HUDEP-2 (cell line): ENCODE measurements around the gene LAP3.
"Not testable (repeated sequence)": the region's sequence is repeated elsewhere in the genome, so short reads cannot be mapped to it uniquely, and the experiment has no call there.

Source experiments
- DNase-seq, 76 experiments: peaks; one replicate each; lab custom pipeline; 2025; ENCODE audit not compliant: unreplicated experiment in 76 of 76; lab: John Stamatoyannopoulos, UW

Gene LAP3

GRCh38 chr4:17576932-17577664, at the start of gene LAP3:
TSS of gene LAP3 (plus strand) at chr4:17577198. CDS start at chr4:17577466, 268 bp downstream.
- DNase-seq, result peak; percentile 9 to 98 (median 92)

DNA sequence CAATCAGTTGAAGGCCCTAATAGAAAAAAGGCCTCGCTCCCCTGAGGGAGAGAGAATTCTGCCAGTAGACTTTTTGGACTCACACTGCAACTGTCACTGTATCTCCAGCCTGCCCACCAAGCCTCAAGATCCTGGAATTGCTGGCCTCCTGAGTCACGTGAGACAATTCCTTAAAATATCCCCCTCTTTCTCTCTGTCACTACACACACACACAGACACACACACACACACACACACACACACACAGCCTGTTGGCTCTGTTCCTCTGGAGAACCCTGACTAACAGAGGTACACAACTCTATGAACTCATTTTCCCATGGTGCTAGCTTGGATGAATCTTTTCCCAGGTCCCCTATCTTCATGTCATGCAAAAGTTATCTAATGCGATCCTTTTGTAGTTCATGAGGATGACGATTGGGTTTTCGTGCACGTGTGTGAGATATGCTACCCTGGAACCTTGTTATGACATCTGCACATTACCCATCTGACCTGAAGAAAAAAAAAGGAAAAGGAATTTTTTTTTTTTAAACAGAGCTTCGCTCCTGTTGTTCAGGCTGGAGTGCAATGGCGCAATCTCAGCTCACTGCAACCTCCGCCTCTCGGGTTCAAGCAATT, 48.3 kb upstream of the LAP3 start:
- DNase-seq, result no peak

GRCh38 chr4:17531538-17532285, 45.3 kb upstream of the LAP3 start:
- DNase-seq, result no peak

GRCh38 chr4:17534705-17535104, 42.3 kb upstream of the LAP3 start:
- no peak for DNase-seq

DNA sequence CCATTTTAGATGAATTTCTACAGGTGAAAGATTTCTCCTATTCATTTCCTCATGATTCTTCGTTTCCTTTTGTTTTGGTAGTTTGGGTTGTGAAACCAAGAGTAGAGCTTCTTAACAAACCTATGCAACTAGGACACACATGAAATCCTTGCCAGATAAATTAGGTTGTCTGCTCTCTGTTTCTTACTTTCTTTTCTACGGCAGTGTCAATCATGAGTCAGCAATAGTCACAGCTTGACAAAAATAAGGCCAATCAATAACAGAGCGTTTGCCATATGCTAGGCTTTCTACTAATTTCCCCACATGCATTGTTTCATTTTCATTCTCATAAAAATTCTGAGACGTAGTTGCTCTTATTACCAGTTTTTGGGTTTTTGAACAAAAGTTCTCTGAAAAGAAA, 41.8 kb upstream of the LAP3 start:
- DNase-seq, result no peak

GRCh38 chr4:17535906-17536305, 41.1 kb upstream of the LAP3 start:
- peak in 3 of 76 experiments; percentile 1 to 4 (median 2) for DNase-seq

DNA sequence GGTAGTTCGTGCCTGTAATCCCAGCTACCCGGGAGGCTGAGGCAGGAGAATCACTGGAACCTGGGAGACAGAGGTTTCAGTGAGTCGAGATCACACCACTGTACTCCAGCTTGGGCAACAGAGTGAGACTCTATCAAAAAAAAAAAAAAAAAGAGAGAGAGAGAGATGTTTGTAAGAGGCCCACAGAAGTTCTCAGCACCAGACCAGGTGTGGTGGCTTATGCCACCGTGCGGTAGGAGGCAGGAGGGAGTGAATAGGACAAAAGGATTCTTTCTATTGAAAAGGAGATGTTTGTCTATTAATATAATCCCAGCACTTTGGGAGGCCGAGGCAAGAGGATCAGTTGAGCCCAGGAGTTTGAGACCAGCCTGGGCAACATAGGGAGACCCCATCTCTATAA, 39.9 kb upstream of the LAP3 start:
- not testable (repeated sequence) for DNase-seq

GRCh38 chr4:17544205-17544604, 32.8 kb upstream of the LAP3 start:
- no peak for DNase-seq

DNA sequence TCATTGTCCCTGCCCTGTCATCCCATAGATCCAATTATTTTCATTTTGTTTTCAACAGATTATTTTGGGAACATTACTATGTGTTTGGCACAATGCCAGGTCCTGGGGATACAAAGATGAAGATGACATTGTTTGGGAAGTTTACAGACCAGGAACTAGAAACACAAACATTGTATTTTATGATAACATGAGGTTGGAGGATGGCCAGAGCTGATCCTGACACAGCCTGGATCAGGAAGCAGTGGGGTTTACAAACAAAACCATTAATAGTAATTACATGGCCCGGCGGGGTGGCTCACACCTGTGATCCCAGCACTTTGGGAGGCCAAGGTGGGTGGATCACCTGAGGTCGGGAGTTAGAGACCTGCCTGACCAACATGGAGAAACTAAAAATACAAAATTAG, 32.2 kb upstream of the LAP3 start:
- no peak for DNase-seq

DNA sequence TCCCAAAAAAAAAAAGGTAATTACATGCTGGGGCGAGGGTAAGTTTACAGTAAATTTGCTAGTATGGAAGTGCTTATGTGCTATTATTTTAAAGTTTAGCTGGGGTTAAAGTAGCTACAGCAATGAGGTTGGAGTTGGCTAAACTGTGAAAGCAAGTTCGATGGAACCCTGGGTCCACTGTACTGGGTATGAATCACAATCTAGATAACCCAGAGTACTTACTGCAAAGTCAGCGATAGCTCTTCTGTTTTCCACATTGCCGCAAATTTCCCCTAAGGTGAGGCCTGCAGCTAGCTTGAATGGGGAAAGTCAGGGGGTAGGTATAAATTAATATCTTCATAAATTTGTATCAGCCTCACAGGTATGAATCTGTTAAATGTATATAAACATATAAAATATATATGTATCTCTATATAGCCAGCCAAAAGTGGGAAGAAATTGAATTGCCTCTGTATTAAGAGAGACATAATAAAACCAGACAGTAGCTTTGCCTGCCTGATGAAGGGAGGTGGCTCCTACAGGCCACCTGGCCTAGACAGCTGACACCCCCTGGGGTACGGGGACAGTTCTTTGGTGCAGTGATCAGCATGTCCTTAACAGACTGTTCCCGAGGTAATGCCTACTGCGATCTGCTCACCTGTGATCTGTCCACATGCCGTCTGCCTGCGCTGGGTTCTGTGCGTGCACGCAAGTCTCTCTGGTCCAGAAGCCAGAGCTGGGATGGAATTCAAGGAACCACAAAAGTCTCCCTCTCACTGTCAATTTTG, 31.4 kb upstream of the LAP3 start:
- no peak for DNase-seq

DNA sequence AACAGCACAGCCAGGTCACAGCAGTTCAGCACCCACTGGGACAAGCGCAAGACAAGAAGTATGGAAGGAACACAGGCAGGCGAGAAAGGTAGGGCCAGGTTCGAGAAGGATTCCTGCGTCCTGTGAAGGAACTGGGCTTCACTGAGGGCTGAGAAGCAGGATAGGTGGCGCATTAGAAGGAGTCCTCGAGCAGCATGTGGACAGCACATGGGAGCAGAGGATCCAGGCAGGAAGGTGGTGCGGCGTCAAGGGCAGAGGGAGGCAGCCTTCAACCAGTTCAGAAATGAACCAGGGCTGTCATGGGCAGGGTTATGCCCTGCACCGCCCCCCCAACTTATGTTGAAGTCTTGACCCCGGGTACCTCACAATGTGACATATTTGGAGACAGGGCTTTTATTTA, 30.8 kb upstream of the LAP3 start:
- DNase-seq, result no peak

DNA sequence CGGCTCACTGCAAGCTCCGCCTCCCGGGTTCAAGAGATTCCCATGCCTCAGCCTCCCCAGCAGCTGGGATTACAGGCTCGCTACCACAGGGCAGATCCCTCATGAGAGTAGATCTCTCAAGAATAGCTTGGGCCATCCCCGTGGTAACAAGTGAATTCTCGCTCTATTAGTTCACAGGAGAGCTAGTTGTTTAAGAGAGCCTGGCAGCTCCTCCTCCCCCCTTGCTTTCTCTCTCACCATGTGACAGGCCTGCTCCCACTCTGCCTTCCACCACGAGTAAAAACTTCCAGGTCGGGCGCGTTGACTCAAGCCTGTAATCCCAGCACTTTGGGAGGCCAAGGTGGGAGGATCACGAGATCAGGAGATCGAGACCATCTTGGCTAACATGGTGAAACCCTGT, 30.3 kb upstream of the LAP3 start:
- DNase-seq, result no peak

GRCh38 chr4:17550549-17550948, 26.4 kb upstream of the LAP3 start:
- no peak for DNase-seq

- DNase-seq, result no peak
Observed at GRCh38 chr4:17552427-17552826, 24.6 kb upstream of the LAP3 start.

DNA sequence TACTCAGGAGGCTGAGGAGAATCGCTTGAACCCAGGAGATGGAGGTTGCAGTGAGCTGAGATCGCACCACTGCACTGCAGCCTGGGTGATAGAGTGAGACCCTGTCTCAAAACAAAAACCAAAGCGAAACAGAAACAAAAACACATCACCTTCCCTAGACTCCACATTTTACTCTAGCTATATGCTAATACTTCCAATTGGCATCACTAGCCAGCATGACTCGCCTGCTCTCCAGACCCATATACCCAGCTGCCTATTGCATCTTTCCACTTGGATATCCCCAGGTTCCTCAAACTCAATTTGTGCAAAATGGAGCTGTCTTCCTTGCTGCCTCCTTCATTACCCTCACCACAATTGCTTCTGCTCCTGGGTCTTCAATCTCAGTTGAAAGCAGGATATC, 22.4 kb upstream of the LAP3 start:
- DNase-seq, result no peak

DNA sequence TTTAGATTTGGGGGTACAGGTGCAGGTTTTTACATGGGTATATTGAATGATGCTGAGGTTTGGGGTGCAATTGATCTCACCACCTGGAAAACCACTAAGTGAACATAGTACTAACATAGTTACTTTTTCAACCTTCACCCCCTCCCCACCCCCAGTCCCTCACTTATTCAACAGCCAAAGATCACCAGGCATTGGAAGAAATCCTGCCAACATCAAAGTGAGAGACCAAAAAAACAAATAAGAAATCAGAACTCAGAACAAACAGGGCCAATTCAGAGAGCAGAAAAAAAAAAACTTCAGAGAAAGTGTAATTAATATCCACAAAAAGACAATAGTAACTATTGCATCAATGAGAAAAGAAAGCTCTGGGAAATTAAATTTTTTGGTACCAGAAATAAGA, 20.5 kb upstream of the LAP3 start:
- no peak for DNase-seq

DNA sequence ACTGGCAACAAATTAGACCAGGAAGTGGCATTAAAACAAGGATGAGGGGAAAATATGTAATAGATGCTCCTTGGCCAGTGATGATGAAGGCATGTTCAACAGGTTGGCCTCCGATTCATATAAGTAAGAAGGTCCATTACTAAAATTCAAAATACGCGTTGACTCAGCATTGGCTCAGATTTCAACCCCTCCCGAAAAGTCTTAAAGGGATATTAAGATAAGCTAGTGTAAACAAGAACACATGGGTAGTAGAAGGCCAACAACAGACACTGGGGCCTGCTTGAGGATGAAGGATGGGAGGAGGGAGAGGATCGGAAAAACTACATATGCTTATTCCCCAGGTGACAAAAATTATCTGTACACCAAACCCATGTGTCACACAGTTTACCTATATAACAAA, 19.1 kb upstream of the LAP3 start:
- no peak for DNase-seq

- DNase-seq, result no peak
Observed at GRCh38 chr4:17558941-17559708, 17.9 kb upstream of the LAP3 start.

DNA sequence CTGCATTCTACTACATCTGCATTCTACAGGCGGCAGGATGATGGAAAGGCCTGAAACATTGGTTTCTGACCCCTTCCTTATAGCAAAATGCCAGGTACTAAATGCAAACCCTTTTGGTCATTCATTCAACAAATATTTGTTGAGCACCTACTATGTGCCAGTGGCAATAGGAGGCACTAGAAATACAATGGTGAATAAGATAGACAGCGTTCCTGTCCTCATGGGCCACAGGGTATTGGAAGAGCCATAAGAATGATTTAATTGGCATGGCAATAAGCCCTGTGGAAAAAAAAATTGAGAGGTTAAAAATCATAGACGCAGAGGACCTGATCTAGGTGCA, 17.3 kb upstream of the LAP3 start:
- no peak for DNase-seq

- no peak for DNase-seq
Observed at GRCh38 chr4:17560065-17560673, 16.8 kb upstream of the LAP3 start.
